HepG2 (cell line): Measurements from ENCODE around the gene ARID1A. TPM values are rescaled to one million over a fixed set of nuclear protein-coding genes. Genes with fewer than 3 reads are reported as not detected.

Experiments used
- ETV5 ChIP-seq: IDR thresholded peaks from 2 replicates; pipeline ENCODE4 v1.6.1; 2018; ENCODE audit warnings: missing biosample characterization, missing genetic modification reagents, inconsistent platforms, borderline replicate concordance
- FOXA3 ChIP-seq: IDR thresholded peaks from 2 replicates; pipeline ENCODE4 v1.6.1; 2016; ENCODE audit warnings: missing genetic modification reagents, missing compliant biosample characterization
- FOXP1 ChIP-seq, 2 experiments: fragments of 450-650 bp in 1 of 2; IDR thresholded peaks; 2 replicates each; pipeline ENCODE4 v1.6.1; 2017 to 2018; ENCODE audit warnings: antibody characterized with exemption in 1 of 2
- HDAC2 ChIP-seq: sonication (generic); formaldehyde crosslinking; IDR thresholded peaks from 2 replicates; pipeline ENCODE4 v1.4.0; 2020; ENCODE audit warnings: missing genetic modification reagents
- HOXA3 ChIP-seq: sonication (generic); formaldehyde crosslinking; IDR thresholded peaks from 2 replicates; pipeline ENCODE4 v1.5.0; 2020; ENCODE audit warnings: missing genetic modification reagents
- KLF16 ChIP-seq, 2 experiments: sonication (generic) in 1 of 2; formaldehyde crosslinking in 1 of 2; IDR thresholded peaks; 2 replicates each; pipeline versions ENCODE4 v1.6.1 to v1.8.0; 2016 to 2023; ENCODE audit warnings: missing genetic modification reagents in 2 of 2, missing compliant biosample characterization in 1 of 2
- MIXL1 ChIP-seq: IDR thresholded peaks from 2 replicates; pipeline ENCODE4 v1.6.1; 2016
- NCOA1 ChIP-seq: sonication (generic); formaldehyde crosslinking; IDR thresholded peaks from 2 replicates; pipeline ENCODE4 v1.9.0; 2021; ENCODE audit warnings: missing genetic modification reagents
- RCOR2 ChIP-seq: IDR thresholded peaks from 2 replicates; pipeline ENCODE4 v1.6.1; 2016; ENCODE audit warnings: missing biosample characterization, missing genetic modification reagents
- SALL1 ChIP-seq: sonication (generic); formaldehyde crosslinking; IDR thresholded peaks from 2 replicates; pipeline ENCODE4 v1.8.0; 2022; ENCODE audit warnings: mild to moderate bottlenecking, missing genetic modification reagents
- STAT5B ChIP-seq: sonication (generic); formaldehyde crosslinking; IDR thresholded peaks from 2 replicates; pipeline ENCODE4 v1.4.0; 2020; ENCODE audit warnings: missing genetic modification reagents
- XRCC5 ChIP-seq: fragments of 200-400 bp; formaldehyde crosslinking; optimal IDR thresholded peaks from 2 replicates; pipeline ENCODE3; 2017; ENCODE audit warnings: mild to moderate bottlenecking, low read length
- ZNF207 ChIP-seq: fragments of 450-650 bp; IDR thresholded peaks from 2 replicates; pipeline ENCODE4 v1.6.1; 2016; ENCODE audit warnings: antibody characterized with exemption, borderline replicate concordance
- ZNF383 ChIP-seq: sonication (generic); formaldehyde crosslinking; IDR thresholded peaks from 2 replicates; pipeline ENCODE4 v1.4.0; 2020; ENCODE audit warnings: missing genetic modification reagents, mild to moderate bottlenecking, borderline replicate concordance
- ZNF746 ChIP-seq: sonication (generic); formaldehyde crosslinking; IDR thresholded peaks from 2 replicates; pipeline ENCODE4 v1.8.0; 2022; ENCODE audit warnings: mild to moderate bottlenecking, missing genetic modification reagents
- ZNF792 ChIP-seq: IDR thresholded peaks from 2 replicates; pipeline ENCODE4 v1.6.1; 2016
- polyA plus RNA-seq, 8 experiments: library from polyadenylated mRNA; depleted of rRNA in 3 of 8; stranded (reverse) in 7 of 8; unstranded in 1 of 8; fragments of >200 nt; fragmentation: Illumina TruSeq in 4 of 8; extraction: Trizol in 4 of 8; gene quantifications; 2 replicates each; pipeline versions ENCODE4 v1.2.1 to v1.2.3, GENCODE V29; 2011 to 2016; ENCODE audit warnings: low read depth in 4 of 8, missing spikeins in 1 of 8, mixed read lengths in 1 of 8; ENCODE audit not compliant: insufficient read depth in 1 of 8
- total RNA-seq, 5 experiments: library from RNA; depleted of rRNA; stranded (reverse); fragments of >200 nt; fragmentation: Illumina TruSeq; extraction: Trizol; gene quantifications; 2 replicates each; pipeline ENCODE4 v1.2.3, GENCODE V29; 2016; ENCODE audit warnings: low read depth in 1 of 5
- TF ChIP-seq, protein P1 (sequence below): sonication (generic); formaldehyde crosslinking; IDR thresholded peaks from 2 replicates; pipeline ENCODE4 v1.5.0; 2020; ENCODE audit warnings: mild to moderate bottlenecking, missing genetic modification reagents, moderate library complexity
- TF ChIP-seq, protein P2 (sequence below): sonication (generic); formaldehyde crosslinking; IDR thresholded peaks from 2 replicates; pipeline ENCODE4 v1.4.0; 2020; ENCODE audit warnings: missing genetic modification reagents
- TF ChIP-seq, protein P3 (sequence below): sonication (generic); formaldehyde crosslinking; IDR thresholded peaks from 2 replicates; pipeline ENCODE4 v1.4.0; 2020; ENCODE audit warnings: missing genetic modification reagents, borderline replicate concordance
- TF ChIP-seq, protein P4 (sequence below): IDR thresholded peaks from 2 replicates; pipeline ENCODE4 v1.6.1; 2016; ENCODE audit warnings: missing compliant biosample characterization, missing genetic modification reagents, borderline replicate concordance

ARID1A gene
- total and polyA plus RNA-seq, 2 of the 13 experiments (the other 11 are each of a cell fraction or from before 2014, with no cell fraction given), result 11.9 to 15.9 TPM

DNA sequence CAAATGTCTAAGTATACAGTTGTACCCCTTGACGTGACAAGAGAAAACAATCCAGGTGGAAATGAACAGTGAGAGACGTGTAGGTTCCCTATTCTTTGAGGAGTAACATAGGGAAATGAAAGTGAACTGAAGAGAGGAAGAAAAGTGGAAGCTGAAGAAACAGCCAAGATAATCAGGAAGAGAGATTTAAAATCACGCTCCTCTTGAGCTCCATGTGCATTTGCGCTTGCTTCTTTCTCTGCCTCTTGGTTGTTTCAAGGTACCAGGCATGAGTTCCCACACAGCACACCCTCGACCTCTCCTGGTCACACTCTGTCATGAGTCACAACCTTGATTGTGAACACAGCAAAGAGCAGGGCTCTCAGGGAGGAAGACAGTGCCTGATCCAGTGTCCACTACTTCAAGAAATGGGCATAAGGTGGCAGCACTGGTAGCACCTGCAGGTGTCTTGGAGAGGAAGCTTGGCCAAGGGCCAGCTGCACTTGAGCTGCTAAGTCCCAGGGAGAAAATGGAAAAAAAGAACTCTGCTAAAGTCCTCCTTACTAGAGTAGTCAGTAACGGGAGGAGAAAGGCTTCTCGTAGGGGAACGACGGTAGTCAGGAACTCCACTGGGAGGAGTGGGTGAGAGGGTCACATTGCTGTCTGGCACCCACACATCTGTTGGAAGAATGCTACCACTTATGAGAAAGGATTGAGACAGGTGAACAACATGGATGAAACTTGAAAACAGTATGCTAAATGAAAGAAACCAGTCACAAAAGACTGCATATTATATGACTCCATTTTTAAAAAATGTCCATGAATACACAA, 18.3 kb upstream of the ARID1A start (continued):
- peak; percentile 26; the same call in 1 of the 2 replicates for TF ChIP-seq HOXA3 (CRISPR knock-in tag)
- TF ChIP-seq, protein P1, sequence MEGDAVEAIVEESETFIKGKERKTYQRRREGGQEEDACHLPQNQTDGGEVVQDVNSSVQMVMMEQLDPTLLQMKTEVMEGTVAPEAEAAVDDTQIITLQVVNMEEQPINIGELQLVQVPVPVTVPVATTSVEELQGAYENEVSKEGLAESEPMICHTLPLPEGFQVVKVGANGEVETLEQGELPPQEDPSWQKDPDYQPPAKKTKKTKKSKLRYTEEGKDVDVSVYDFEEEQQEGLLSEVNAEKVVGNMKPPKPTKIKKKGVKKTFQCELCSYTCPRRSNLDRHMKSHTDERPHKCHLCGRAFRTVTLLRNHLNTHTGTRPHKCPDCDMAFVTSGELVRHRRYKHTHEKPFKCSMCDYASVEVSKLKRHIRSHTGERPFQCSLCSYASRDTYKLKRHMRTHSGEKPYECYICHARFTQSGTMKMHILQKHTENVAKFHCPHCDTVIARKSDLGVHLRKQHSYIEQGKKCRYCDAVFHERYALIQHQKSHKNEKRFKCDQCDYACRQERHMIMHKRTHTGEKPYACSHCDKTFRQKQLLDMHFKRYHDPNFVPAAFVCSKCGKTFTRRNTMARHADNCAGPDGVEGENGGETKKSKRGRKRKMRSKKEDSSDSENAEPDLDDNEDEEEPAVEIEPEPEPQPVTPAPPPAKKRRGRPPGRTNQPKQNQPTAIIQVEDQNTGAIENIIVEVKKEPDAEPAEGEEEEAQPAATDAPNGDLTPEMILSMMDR (CRISPR knock-in tag), result peak; percentile 85
- TF ChIP-seq, protein P2, sequence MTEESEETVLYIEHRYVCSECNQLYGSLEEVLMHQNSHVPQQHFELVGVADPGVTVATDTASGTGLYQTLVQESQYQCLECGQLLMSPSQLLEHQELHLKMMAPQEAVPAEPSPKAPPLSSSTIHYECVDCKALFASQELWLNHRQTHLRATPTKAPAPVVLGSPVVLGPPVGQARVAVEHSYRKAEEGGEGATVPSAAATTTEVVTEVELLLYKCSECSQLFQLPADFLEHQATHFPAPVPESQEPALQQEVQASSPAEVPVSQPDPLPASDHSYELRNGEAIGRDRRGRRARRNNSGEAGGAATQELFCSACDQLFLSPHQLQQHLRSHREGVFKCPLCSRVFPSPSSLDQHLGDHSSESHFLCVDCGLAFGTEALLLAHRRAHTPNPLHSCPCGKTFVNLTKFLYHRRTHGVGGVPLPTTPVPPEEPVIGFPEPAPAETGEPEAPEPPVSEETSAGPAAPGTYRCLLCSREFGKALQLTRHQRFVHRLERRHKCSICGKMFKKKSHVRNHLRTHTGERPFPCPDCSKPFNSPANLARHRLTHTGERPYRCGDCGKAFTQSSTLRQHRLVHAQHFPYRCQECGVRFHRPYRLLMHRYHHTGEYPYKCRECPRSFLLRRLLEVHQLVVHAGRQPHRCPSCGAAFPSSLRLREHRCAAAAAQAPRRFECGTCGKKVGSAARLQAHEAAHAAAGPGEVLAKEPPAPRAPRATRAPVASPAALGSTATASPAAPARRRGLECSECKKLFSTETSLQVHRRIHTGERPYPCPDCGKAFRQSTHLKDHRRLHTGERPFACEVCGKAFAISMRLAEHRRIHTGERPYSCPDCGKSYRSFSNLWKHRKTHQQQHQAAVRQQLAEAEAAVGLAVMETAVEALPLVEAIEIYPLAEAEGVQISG, result 0 out of 2 replicates have a peak, but pooled peaks have one; percentile 14
- no peak for TF ChIP-seq FOXP1 (IDR thresholded peaks at IDR 0.05)
- TF ChIP-seq FOXP1 (CRISPR knock-in tag; IDR thresholded peaks at IDR 0.05), result 0 out of 2 replicates have a peak, but pooled peaks have one; percentile 19
- peak; percentile 40; the same call in 1 of the 2 replicates for TF ChIP-seq HDAC2 (CRISPR knock-in tag)
- 0 out of 2 replicates have a peak, but pooled peaks have one; percentile 11 for TF ChIP-seq MIXL1 (CRISPR knock-in tag)
- no peak for TF ChIP-seq NCOA1 (CRISPR knock-in tag)
- TF ChIP-seq ZNF383 (CRISPR knock-in tag), result no peak
- peak; percentile 33; the same call in 1 of the 2 replicates for TF ChIP-seq ETV5
- peak; percentile 40; the same call in 1 of the 2 replicates for TF ChIP-seq FOXA3 (CRISPR knock-in tag)
- 0 out of 2 replicates have a peak, but pooled peaks have one; percentile 30 for TF ChIP-seq ZNF792 (CRISPR knock-in tag)
- TF ChIP-seq STAT5B (CRISPR knock-in tag), result no peak
- TF ChIP-seq, protein P3, sequence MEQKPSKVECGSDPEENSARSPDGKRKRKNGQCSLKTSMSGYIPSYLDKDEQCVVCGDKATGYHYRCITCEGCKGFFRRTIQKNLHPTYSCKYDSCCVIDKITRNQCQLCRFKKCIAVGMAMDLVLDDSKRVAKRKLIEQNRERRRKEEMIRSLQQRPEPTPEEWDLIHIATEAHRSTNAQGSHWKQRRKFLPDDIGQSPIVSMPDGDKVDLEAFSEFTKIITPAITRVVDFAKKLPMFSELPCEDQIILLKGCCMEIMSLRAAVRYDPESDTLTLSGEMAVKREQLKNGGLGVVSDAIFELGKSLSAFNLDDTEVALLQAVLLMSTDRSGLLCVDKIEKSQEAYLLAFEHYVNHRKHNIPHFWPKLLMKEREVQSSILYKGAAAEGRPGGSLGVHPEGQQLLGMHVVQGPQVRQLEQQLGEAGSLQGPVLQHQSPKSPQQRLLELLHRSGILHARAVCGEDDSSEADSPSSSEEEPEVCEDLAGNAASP, result 0 out of 2 replicates have a peak, but pooled peaks have one; percentile 19
- TF ChIP-seq, protein P4, sequence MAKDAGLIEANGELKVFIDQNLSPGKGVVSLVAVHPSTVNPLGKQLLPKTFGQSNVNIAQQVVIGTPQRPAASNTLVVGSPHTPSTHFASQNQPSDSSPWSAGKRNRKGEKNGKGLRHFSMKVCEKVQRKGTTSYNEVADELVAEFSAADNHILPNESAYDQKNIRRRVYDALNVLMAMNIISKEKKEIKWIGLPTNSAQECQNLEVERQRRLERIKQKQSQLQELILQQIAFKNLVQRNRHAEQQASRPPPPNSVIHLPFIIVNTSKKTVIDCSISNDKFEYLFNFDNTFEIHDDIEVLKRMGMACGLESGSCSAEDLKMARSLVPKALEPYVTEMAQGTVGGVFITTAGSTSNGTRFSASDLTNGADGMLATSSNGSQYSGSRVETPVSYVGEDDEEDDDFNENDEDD (CRISPR knock-in tag), result peak; percentile 29; the same call in 1 of the 2 replicates
- no peak for TF ChIP-seq ZNF207
- TF ChIP-seq RCOR2, result 0 out of 2 replicates have a peak, but pooled peaks have one; percentile 34
- peak in 1 of 2 experiments; percentile 48; a peak in 1 of 4 replicates for TF ChIP-seq KLF16 (CRISPR knock-in tag; IDR thresholded peaks at IDR 0.05)
- no peak for TF ChIP-seq ZNF746 (CRISPR knock-in tag)
- TF ChIP-seq SALL1 (CRISPR knock-in tag), result peak; percentile 48; the same call in 1 of the 2 replicates
- peak; percentile 77 for TF ChIP-seq XRCC5
